B cell (primary cell): Measurements from ENCODE around the gene AQP3. TPM values are rescaled to one million over a fixed set of nuclear protein-coding genes. Genes with fewer than 3 reads are reported as not detected.

Source experiments
- ATAC-seq: fragments of 200-7000 bp; cut with Tn5 transposase; one replicate; pipeline ENCODE4 v1.10.0; 2021; ENCODE audit warnings: low read depth, mild to moderate bottlenecking, moderate number of reproducible peaks, moderate library complexity
- CTCF ChIA-PET: fragments of 350-600 bp; sonication (Branson Sonifier 250); formaldehyde crosslinking; loops from one replicate; lab custom pipeline; 2021; ENCODE audit warnings: antibody characterized with exemption, inconsistent platforms; lab: Charles Lee
- POLR2A ChIA-PET: fragments of 350-600 bp; sonication (Branson Sonifier 250); formaldehyde crosslinking; loops from one replicate; lab custom pipeline; 2021; ENCODE audit warnings: antibody characterized with exemption; lab: Charles Lee
- DNase-seq: peaks from one replicate; pipeline ENCODE4 v3.0.0; 2013
- H2AFZ ChIP-seq: 2 replicates; pipeline ENCODE4 v1.6.1; 2012; ENCODE audit warnings: mild to moderate bottlenecking, low read depth, low read length; ENCODE audit not compliant: insufficient read depth, poor library complexity, severe bottlenecking
- H3K27ac ChIP-seq, 2 donors: 1 replicate in 1 of 2; 2 replicates in 1 of 2; pipeline ENCODE4 v1.5.1; 2012 to 2013; ENCODE audit warnings: low read length in 2 of 2, mild to moderate bottlenecking in 2 of 2, moderate library complexity in 1 of 2
- H3K27me3 ChIP-seq, 4 experiments: fragments of 200-600 bp in 1 of 4; sonication (generic) in 1 of 4; replicated peaks in 1 of 4; 1 replicate in 2 of 4; 2 replicates in 2 of 4; pipeline versions ENCODE4 v1.6.1 to v1.7.0; 2013 to 2016; ENCODE audit warnings: low read length in 3 of 4, mild to moderate bottlenecking in 2 of 4, mixed read lengths in 1 of 4, moderate library complexity in 1 of 4; ENCODE audit not compliant: insufficient read depth in 4 of 4, control insufficient read depth in 3 of 4; ENCODE audit errors: control extremely low read depth in 1 of 4
- H3K36me3 ChIP-seq, 2 experiments: replicated peaks in 1 of 2; 1 replicate in 1 of 2; 2 replicates in 1 of 2; pipeline versions ENCODE4 v1.6.1 to v1.7.1; 2013; ENCODE audit warnings: low read length in 1 of 2; ENCODE audit not compliant: insufficient read depth in 2 of 2, control insufficient read depth in 1 of 2; ENCODE audit errors: control extremely low read depth in 1 of 2, extremely low read depth in 1 of 2
- H3K4me1 ChIP-seq, 2 donors: fragments of 200-600 bp in 1 of 2; sonication (generic) in 1 of 2; 1 replicate in 1 of 2; 2 replicates in 1 of 2; pipeline versions ENCODE4 v1.5.1 to v1.6.1; 2013 to 2017; ENCODE audit warnings: low read length in 2 of 2; ENCODE audit not compliant: control insufficient read depth in 2 of 2, insufficient read depth in 2 of 2
- H3K4me2 ChIP-seq: replicated peaks from 2 replicates; pipeline ENCODE3; 2012; ENCODE audit warnings: mild to moderate bottlenecking, low read depth, low read length; ENCODE audit not compliant: poor library complexity, severe bottlenecking
- H3K4me3 ChIP-seq, 5 experiments: fragments of 200-600 bp in 1 of 5; sonication (generic) in 1 of 5; 1 replicate in 3 of 5; 2 replicates in 2 of 5; pipeline versions ENCODE4 v1.5.1 to v1.7.0; 2011 to 2016; ENCODE audit warnings: low read length in 4 of 5, mild to moderate bottlenecking in 4 of 5, low read depth in 2 of 5, control low read depth in 1 of 5, moderate library complexity in 1 of 5; ENCODE audit not compliant: insufficient read depth in 1 of 5; ENCODE audit errors: control extremely low read depth in 1 of 5, extremely low read depth in 1 of 5
- H3K79me2 ChIP-seq: fragments of 200-600 bp; sonication (generic); one replicate; pipeline ENCODE4 v1.6.0; 2016; ENCODE audit warnings: low read length; ENCODE audit not compliant: control insufficient read depth, insufficient read depth
- H3K9ac ChIP-seq: fragments of 200-600 bp; sonication (generic); 2 replicates; pipeline ENCODE4 v1.6.1; 2017; ENCODE audit warnings: mild to moderate bottlenecking, low read length, moderate library complexity
- H3K9me3 ChIP-seq, 3 donors: one replicate each; pipeline versions ENCODE4 v1.6.1 to v1.7.1; 2013; ENCODE audit warnings: low read length in 2 of 3; ENCODE audit not compliant: control insufficient read depth in 2 of 3, insufficient read depth in 1 of 3; ENCODE audit errors: control extremely low read depth in 1 of 3
- H4K20me1 ChIP-seq: 2 replicates; pipeline ENCODE4 v1.6.0; 2012; ENCODE audit warnings: mild to moderate bottlenecking, low read length; ENCODE audit not compliant: insufficient read depth, control insufficient read depth, poor library complexity, severe bottlenecking
- H3K27ac Mint-ChIP-seq: one replicate; pipeline ENCODE4 v1.8.0; 2021; ENCODE audit warnings: mixed read lengths
- H3K27me3 Mint-ChIP-seq: one replicate; pipeline ENCODE4 v1.8.0; 2021; ENCODE audit warnings: mixed read lengths
- H3K4me1 Mint-ChIP-seq: one replicate; pipeline ENCODE4 v1.8.0; 2021; ENCODE audit warnings: mixed read lengths
- H3K4me3 Mint-ChIP-seq: one replicate; pipeline ENCODE4 v1.8.0; 2021; ENCODE audit warnings: mixed read lengths
- H3K9me3 Mint-ChIP-seq: one replicate; pipeline ENCODE4 v1.8.0; 2022; ENCODE audit warnings: mixed read lengths; ENCODE audit not compliant: insufficient read depth
- EZH2 ChIP-seq: IDR thresholded peaks from 2 replicates; pipeline ENCODE4 v1.6.1; 2012; ENCODE audit warnings: borderline replicate concordance, low read depth, mild to moderate bottlenecking, moderate library complexity, low read length; ENCODE audit not compliant: insufficient read depth, poor library complexity, severe bottlenecking
- WGBS: methylation state at CpG from one replicate; pipeline ENCODE4 v1.1.5; 2013; ENCODE audit warnings: missing lambda C conversion rate; ENCODE audit not compliant: insufficient coverage; 5-methylcytosine and 5-hydroxymethylcytosine counted together
- intact Hi-C: fragments of 100-400 bp; cut with micrococcal nuclease; formaldehyde crosslinking; loops from one replicate; pipeline ENCODE4 v1.10.0; 2022
- polyA plus RNA-seq: library from polyadenylated mRNA; depleted of rRNA; stranded (reverse); fragments of >200 nt; gene quantifications from 2 replicates; pipeline ENCODE4 v1.2.3, GENCODE V29; 2012
- total RNA-seq, 2 donors: library from RNA; stranded (reverse); fragments of 120-200 nt in 1 of 2; gene quantifications; 1 replicate in 1 of 2; 2 replicates in 1 of 2; pipeline versions ENCODE4 v1.2.3 to v1.2.4, GENCODE V29; 2013 to 2022
- TF ChIP-seq, protein P1 (sequence below): fragments of 200-600 bp; IDR thresholded peaks from one replicate; pipeline ENCODE4 v1.8.0; 2022; ENCODE audit warnings: antibody characterized with exemption, mild to moderate bottlenecking

The AQP3 gene
- total and polyA plus RNA-seq, 2 donors (not counting 1 experiment from before 2014, with no cell fraction given), result 1.8 to 10.0 TPM

GRCh38 chr9:33433871-33434270 lies 13.5 kb downstream of the AQP3 start:
- Histone ChIP-seq H3K4me3 (no peak overlapping the region), H4K20me1 (no peaks in the 10 kb centered on the region), H3K4me2 (no peak overlapping the region), H3K4me1 (peaks cover 0 to 5% of the 10 kb centered on the region in 2 donors), H2AFZ (no peak overlapping the region), H3K27ac (no peak overlapping the region), H3K36me3 (no peaks in the 10 kb centered on the region), H3K27me3 (peaks cover 0 to 3% (median 0%) of the 10 kb centered on the region in 4 experiments), H3K9me3 (no peaks in the 10 kb centered on the region), H3K79me2 (no peaks in the 10 kb centered on the region), H3K9ac (no peak overlapping the region)
- TF ChIP-seq, protein P1, sequence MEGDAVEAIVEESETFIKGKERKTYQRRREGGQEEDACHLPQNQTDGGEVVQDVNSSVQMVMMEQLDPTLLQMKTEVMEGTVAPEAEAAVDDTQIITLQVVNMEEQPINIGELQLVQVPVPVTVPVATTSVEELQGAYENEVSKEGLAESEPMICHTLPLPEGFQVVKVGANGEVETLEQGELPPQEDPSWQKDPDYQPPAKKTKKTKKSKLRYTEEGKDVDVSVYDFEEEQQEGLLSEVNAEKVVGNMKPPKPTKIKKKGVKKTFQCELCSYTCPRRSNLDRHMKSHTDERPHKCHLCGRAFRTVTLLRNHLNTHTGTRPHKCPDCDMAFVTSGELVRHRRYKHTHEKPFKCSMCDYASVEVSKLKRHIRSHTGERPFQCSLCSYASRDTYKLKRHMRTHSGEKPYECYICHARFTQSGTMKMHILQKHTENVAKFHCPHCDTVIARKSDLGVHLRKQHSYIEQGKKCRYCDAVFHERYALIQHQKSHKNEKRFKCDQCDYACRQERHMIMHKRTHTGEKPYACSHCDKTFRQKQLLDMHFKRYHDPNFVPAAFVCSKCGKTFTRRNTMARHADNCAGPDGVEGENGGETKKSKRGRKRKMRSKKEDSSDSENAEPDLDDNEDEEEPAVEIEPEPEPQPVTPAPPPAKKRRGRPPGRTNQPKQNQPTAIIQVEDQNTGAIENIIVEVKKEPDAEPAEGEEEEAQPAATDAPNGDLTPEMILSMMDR, result no peak
- no peak for TF ChIP-seq EZH2
- whole genome bisulfite sequencing, result 93% methylated on average over 7 of the region's 8 CpGs
- no peaks in the 10 kb centered on the region for H3K9me3 Mint-ChIP-seq
- intact Hi-C loops, result no loop called here
- DNase-seq, result no peak
- no peak overlapping the region for H3K4me3 Mint-ChIP-seq
- CTCF ChIA-PET, result interaction anchor here (1.2 kb wide), 1 partner anchor 18 kb away, joined by 3 read pairs; no protein-coding TSS in a partner anchor
- POLR2A ChIA-PET, result no interaction called here
- no peaks in the 10 kb centered on the region for H3K27me3 Mint-ChIP-seq
- peaks cover 4% of the 10 kb centered on the region for H3K4me1 Mint-ChIP-seq
- ATAC-seq, result no peak
- no peak overlapping the region for H3K27ac Mint-ChIP-seq

- no peaks in the 10 kb centered on the region for H4K20me1 ChIP-seq
- ATAC-seq (no peak), DNase-seq (no peak)
- no peak overlapping the region for H3K9ac ChIP-seq
- ChIA-PET POLR2A (no interaction called here), CTCF (no interaction called here)
- Mint-ChIP-seq H3K27ac (no peak overlapping the region), H3K4me1 (no peaks in the 10 kb centered on the region), H3K9me3 (no peaks in the 10 kb centered on the region), H3K4me3 (no peak overlapping the region), H3K27me3 (no peaks in the 10 kb centered on the region)
- no peak for TF ChIP-seq EZH2
- TF ChIP-seq, protein P1, result no peak
- H3K4me1 ChIP-seq, result no peaks in the 10 kb centered on the region
- peaks cover 0 to 3% (median 0%) of the 10 kb centered on the region in 4 experiments for H3K27me3 ChIP-seq
- no peak overlapping the region for H3K4me3 ChIP-seq
- no peaks in the 10 kb centered on the region for H3K36me3 ChIP-seq
- H3K79me2 ChIP-seq, result no peaks in the 10 kb centered on the region
- H3K4me2 ChIP-seq, result no peak overlapping the region
- H3K9me3 ChIP-seq, result no peaks in the 10 kb centered on the region
- H2AFZ ChIP-seq, result no peak overlapping the region
- no CpG with 5 or more reads among the region's 2 CpGs for WGBS
- H3K27ac ChIP-seq, result no peak overlapping the region
- intact Hi-C loops, result no loop called here
Observed at GRCh38 chr9:33431420-33431819, 16.0 kb downstream of the AQP3 start.
